ENCODE results near the gene LRP3. TPM values are rescaled to one million over a fixed set of nuclear protein-coding genes. Genes with fewer than 3 reads are reported as not detected.
"Not testable (repeated sequence)": the region's sequence is repeated elsewhere in the genome, so short reads cannot be mapped to it uniquely, and the experiment has no call there.

LRP3 gene
- total and polyA plus RNA-seq, 11 donors: 8.2 to 31.7 (median 18.0) TPM

DNA sequence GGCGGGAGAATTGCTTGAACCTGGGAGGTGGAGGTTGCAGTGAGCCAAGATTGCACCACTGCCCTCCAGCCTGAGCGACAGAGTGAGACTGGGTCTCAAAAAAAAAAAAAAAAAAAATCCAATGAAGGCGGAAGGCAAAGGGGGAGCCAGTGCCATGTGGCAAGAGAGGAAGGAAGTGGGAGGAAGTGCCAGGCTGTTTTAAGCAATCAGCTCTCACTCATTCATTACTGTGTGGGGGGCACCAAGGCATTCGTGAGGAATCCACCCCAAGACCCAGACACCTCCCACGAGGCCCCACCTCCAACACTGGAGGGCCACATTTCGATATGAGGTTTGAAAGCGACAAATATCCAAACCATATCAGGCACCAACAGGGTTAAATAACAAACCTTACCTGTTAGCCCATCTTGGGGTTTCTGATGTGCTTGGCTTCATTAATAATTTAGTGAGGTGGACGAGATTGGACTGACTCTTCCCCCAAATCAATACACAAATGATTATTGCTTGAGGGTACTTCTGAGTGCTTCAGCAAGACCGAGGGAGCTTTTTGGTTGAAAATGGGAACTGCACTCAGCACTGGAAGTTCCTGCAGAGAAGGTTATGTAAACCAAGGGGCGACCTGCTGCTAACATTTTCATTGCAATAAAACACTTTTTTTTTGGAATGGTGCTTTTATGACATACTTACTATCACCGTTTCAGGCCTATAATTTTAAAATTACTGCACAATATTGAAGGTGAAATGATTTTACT lies 7.5 kb upstream of the LRP3 start:
- peak in 1 of 4 donors; percentile 27 for ATAC-seq
- H3K4me1 ChIP-seq: peaks cover 0 to 6% (median 0%) of the 10 kb centered on the region in 12 donors
- TF ChIP-seq, protein P1, sequence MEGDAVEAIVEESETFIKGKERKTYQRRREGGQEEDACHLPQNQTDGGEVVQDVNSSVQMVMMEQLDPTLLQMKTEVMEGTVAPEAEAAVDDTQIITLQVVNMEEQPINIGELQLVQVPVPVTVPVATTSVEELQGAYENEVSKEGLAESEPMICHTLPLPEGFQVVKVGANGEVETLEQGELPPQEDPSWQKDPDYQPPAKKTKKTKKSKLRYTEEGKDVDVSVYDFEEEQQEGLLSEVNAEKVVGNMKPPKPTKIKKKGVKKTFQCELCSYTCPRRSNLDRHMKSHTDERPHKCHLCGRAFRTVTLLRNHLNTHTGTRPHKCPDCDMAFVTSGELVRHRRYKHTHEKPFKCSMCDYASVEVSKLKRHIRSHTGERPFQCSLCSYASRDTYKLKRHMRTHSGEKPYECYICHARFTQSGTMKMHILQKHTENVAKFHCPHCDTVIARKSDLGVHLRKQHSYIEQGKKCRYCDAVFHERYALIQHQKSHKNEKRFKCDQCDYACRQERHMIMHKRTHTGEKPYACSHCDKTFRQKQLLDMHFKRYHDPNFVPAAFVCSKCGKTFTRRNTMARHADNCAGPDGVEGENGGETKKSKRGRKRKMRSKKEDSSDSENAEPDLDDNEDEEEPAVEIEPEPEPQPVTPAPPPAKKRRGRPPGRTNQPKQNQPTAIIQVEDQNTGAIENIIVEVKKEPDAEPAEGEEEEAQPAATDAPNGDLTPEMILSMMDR (IDR thresholded peaks at IDR 0.05): no peak
- TF ChIP-seq POLR2A (IDR thresholded peaks at IDR 0.05): no peak
- H3K27me3 ChIP-seq: no peaks in the 10 kb centered on the region
- peak in 2 of 5 donors; percentile 7 to 18 for DNase-seq
- intact Hi-C loops (cut with DNase I): loop anchor here in 3 of 10 donors (10.0 kb wide), 1 partner anchor 62 kb away; no protein-coding TSS in a partner anchor
- no peaks in the 10 kb centered on the region for H3K36me3 ChIP-seq
- 64 to 74% (median 65%) methylated on average over 11 of the region's 11 CpGs for WGBS, 4 donors
- no peak overlapping the region for H3K27ac ChIP-seq
- no peaks in the 10 kb centered on the region for H3K9me3 ChIP-seq
- no peak overlapping the region for H3K4me3 ChIP-seq

DNA sequence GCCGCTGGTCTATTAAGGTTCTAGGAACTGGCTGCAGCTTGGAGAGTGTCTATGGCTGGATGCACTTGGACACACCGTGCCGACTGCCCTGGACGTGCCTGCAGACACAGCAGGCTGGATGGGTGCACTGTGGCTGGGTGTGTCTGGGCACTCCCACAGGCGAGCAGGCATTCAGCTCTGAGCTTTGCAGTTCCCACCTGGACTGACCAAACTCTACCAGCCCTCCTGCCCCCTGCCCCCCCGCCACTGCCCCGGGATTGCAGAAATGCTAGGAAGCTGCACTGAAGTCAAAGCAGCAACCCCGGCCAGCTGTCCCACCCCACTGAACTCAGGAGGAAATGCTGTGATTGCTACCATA lies 7.0 kb upstream of the LRP3 start:
- no peak overlapping the region for H3K4me3 ChIP-seq
- peak in 2 of 5 donors; percentile 23 to 27 for DNase-seq
- peaks cover 0 to 6% (median 0%) of the 10 kb centered on the region in 12 donors for H3K4me1 ChIP-seq
- no peaks in the 10 kb centered on the region for H3K27me3 ChIP-seq
- H3K9me3 ChIP-seq: no peaks in the 10 kb centered on the region
- ATAC-seq: no peak
- no peak overlapping the region for H3K27ac ChIP-seq
- no peak for TF ChIP-seq POLR2A (IDR thresholded peaks at IDR 0.05)
- TF ChIP-seq, protein P1 (IDR thresholded peaks at IDR 0.05): no peak
- 61 to 83% (median 69%) methylated on average over 8 of the region's 8 CpGs for WGBS, 4 donors
- no peaks in the 10 kb centered on the region for H3K36me3 ChIP-seq
- intact Hi-C loops (cut with DNase I): loop anchor here in 3 of 10 donors (10.0 kb wide), 1 partner anchor 62 kb away; no protein-coding TSS in a partner anchor

DNA sequence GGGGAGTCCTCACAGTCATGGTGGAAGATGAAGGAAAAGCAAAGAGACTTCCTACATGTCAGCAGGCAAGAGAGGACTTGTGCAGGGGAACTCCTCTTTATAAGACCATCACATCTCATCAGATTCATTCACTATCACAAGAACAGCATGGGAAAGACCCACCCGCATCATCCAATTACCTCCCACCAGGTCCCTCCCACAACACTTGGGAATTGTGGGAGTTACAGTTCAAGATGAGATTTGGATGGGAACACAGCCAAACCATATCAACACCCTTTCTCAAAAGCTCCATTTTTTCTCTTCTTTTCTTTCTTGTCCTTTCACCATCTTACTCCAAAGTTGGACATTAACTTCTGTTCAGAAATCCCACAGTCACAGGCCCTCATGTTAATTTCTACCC lies 4.7 kb upstream of the LRP3 start:
- intact Hi-C loops (cut with DNase I): loop anchor here in 3 of 10 donors (10.0 kb wide), 1 partner anchor 65 kb away; no protein-coding TSS in a partner anchor

DNA sequence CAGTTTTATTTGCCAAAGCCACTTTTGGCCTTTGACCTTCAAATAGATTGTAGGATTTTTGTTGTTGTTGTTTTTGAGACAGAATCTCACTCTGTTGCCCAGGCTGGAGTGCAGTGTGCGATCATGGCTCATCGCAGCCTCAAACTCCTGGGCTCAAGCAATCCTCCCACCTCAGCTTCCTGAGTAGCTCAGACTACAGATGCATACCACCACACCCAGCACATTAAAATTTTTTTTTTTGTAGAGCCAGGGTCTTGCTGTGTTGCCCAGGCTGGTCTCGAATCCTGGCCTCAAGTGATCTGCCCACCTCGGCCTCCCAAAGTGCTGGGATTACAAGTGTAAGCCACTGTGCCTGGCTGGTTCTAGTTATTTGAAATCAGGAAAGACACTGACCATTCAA lies 3.0 kb upstream of the LRP3 start:
- H3K9me3 ChIP-seq; H3K36me3 ChIP-seq; H3K27ac ChIP-seq; intact Hi-C loops (cut with DNase I); ATAC-seq; H3K4me3 ChIP-seq; H3K27me3 ChIP-seq: not testable (repeated sequence)
- H3K4me1 ChIP-seq: peaks cover 0 to 18% (median 7%) of the 10 kb centered on the region in 12 donors
- DNase-seq: peak in 1 of 5 donors; percentile 3
- WGBS, 4 donors: 79 to 88% (median 84%) methylated on average over 4 of the region's 4 CpGs

More for the DNA sequence above, 4.7 kb upstream of the LRP3 start:
- no peak for TF ChIP-seq POLR2A (IDR thresholded peaks at IDR 0.05)
- TF ChIP-seq, protein P1 (IDR thresholded peaks at IDR 0.05): no peak
- H3K9me3 ChIP-seq: no peaks in the 10 kb centered on the region
- H3K27me3 ChIP-seq: no peaks in the 10 kb centered on the region
- 0 to 43% (median 5%) methylated on average over 1 of the region's 1 CpG; no CpG with 5 or more reads in 1 of the 4 donors for WGBS, 4 donors
- H3K36me3 ChIP-seq: no peaks in the 10 kb centered on the region
- H3K4me1 ChIP-seq: peaks cover 0 to 4% (median 0%) of the 10 kb centered on the region in 12 donors
- H3K4me3 ChIP-seq: no peak overlapping the region
- ATAC-seq (no peak), DNase-seq (no peak)
- H3K27ac ChIP-seq: no peak overlapping the region

All from heart left ventricle (tissue), 16 donors.